ENCODE measurements around the gene ELAC2.

The ELAC2 gene

GRCh38 chr17:13024526-13025257 lies 6.9 kb upstream of the ELAC2 start:
- in situ Hi-C loops (cut with MboI; ENCODE audit: low sequenced_read_pairs): no loop called here

- in situ Hi-C loops (cut with MboI; ENCODE audit: low sequenced_read_pairs): no loop called here
Observed at GRCh38 chr17:13024016-13024415, 6.2 kb upstream of the ELAC2 start.

GRCh38 chr17:13016881-13017654 lies 759 bp downstream of the ELAC2 start:
- in situ Hi-C loops (cut with MboI; ENCODE audit: low sequenced_read_pairs): no loop called here

GRCh38 chr17:13014801-13015200 lies 3.0 kb downstream of the ELAC2 start:
- in situ Hi-C loops (cut with MboI; ENCODE audit: low sequenced_read_pairs): no loop called here

- in situ Hi-C loops (cut with MboI; ENCODE audit: low sequenced_read_pairs): no loop called here
Observed at GRCh38 chr17:13010959-13011358, 6.9 kb downstream of the ELAC2 start.

- in situ Hi-C loops (cut with MboI; ENCODE audit: low sequenced_read_pairs): no loop called here
Observed at GRCh38 chr17:13008461-13008860, 9.4 kb downstream of the ELAC2 start.

- in situ Hi-C loops (cut with MboI; ENCODE audit: low sequenced_read_pairs): no loop called here
Observed at GRCh38 chr17:13005530-13005929, 12.3 kb downstream of the ELAC2 start.

- in situ Hi-C loops (cut with MboI; ENCODE audit: low sequenced_read_pairs): no loop called here
Observed at GRCh38 chr17:13004336-13004735, 13.5 kb downstream of the ELAC2 start.

- in situ Hi-C loops (cut with MboI; ENCODE audit: low sequenced_read_pairs): no loop called here
Observed at GRCh38 chr17:13003927-13004326, 13.9 kb downstream of the ELAC2 start.

GRCh38 chr17:13003454-13003851 lies 14.4 kb downstream of the ELAC2 start:
- in situ Hi-C loops (cut with MboI; ENCODE audit: low sequenced_read_pairs): no loop called here

GRCh38 chr17:13002761-13003453 lies 14.9 kb downstream of the ELAC2 start:
- in situ Hi-C loops (cut with MboI; ENCODE audit: low sequenced_read_pairs): no loop called here

- in situ Hi-C loops (cut with MboI; ENCODE audit: low sequenced_read_pairs): no loop called here
Observed at GRCh38 chr17:13001991-13002615, 15.7 kb downstream of the ELAC2 start.

- in situ Hi-C loops (cut with MboI; ENCODE audit: low sequenced_read_pairs): no loop called here
Observed at GRCh38 chr17:13000561-13000960, 17.3 kb downstream of the ELAC2 start.

GRCh38 chr17:12998874-12999273 lies 19.0 kb downstream of the ELAC2 start:
- in situ Hi-C loops (cut with MboI; ENCODE audit: low sequenced_read_pairs): no loop called here

GRCh38 chr17:12998461-12998860 lies 19.4 kb downstream of the ELAC2 start:
- in situ Hi-C loops (cut with MboI; ENCODE audit: low sequenced_read_pairs): no loop called here

- in situ Hi-C loops (cut with MboI; ENCODE audit: low sequenced_read_pairs): no loop called here
Observed at GRCh38 chr17:12996941-12997340, 20.9 kb downstream of the ELAC2 start.

GRCh38 chr17:12996357-12996756 lies 21.5 kb downstream of the ELAC2 start:
- in situ Hi-C loops (cut with MboI; ENCODE audit: low sequenced_read_pairs): no loop called here

GRCh38 chr17:12995896-12996295 lies 21.9 kb downstream of the ELAC2 start:
- in situ Hi-C loops (cut with MboI; ENCODE audit: low sequenced_read_pairs): no loop called here

- in situ Hi-C loops (cut with MboI; ENCODE audit: low sequenced_read_pairs): no loop called here
Observed at GRCh38 chr17:12995106-12995895, 22.5 kb downstream of the ELAC2 start.

- in situ Hi-C loops (cut with MboI; ENCODE audit: low sequenced_read_pairs): no loop called here
Observed at GRCh38 chr17:12994341-12995074, 23.3 kb downstream of the ELAC2 start.
